Karpas-422 (cell line): ENCODE results near the gene NRG3. TPM values are rescaled to one million over a fixed set of nuclear protein-coding genes. Genes with fewer than 3 reads are reported as not detected.

Experiments
- DNase-seq: peaks from one replicate; pipeline ENCODE4 v3.0.0-alpha.2; 2015
- H2AFZ ChIP-seq: fragments of 200-600 bp; sonication (generic); 2 replicates; pipeline ENCODE4 v1.6.1; 2014; ENCODE audit warnings: antibody characterized with exemption, low read length, mixed read lengths
- H3K27ac ChIP-seq: fragments of 200-600 bp; sonication (generic); 2 replicates; pipeline ENCODE4 v1.5.1; 2014; ENCODE audit warnings: mild to moderate bottlenecking, low read length, moderate library complexity
- H3K27me3 ChIP-seq: fragments of 200-600 bp; sonication (generic); 2 replicates; pipeline ENCODE4 v1.6.1; 2014; ENCODE audit warnings: low read length, mixed read lengths
- H3K36me3 ChIP-seq: fragments of 200-600 bp; sonication (generic); 2 replicates; pipeline ENCODE4 v1.6.1; 2014; ENCODE audit warnings: low read length, mixed read lengths; ENCODE audit not compliant: insufficient read depth
- H3K4me1 ChIP-seq: fragments of 200-600 bp; sonication (generic); 2 replicates; pipeline ENCODE4 v1.6.1; 2014; ENCODE audit warnings: mild to moderate bottlenecking, low read length, mixed read lengths
- H3K4me2 ChIP-seq: fragments of 200-600 bp; sonication (generic); 2 replicates; pipeline ENCODE4 v1.6.1; 2014; ENCODE audit warnings: low read length, low read depth, mild to moderate bottlenecking; ENCODE audit not compliant: poor library complexity, severe bottlenecking
- H3K4me3 ChIP-seq: fragments of 200-600 bp; sonication (generic); 2 replicates; pipeline ENCODE4 v1.5.1; 2014; ENCODE audit warnings: mild to moderate bottlenecking, antibody characterized with exemption, low read length, mixed read lengths
- H3K79me2 ChIP-seq: fragments of 200-600 bp; sonication (generic); 2 replicates; pipeline ENCODE4 v1.6.1; 2014; ENCODE audit warnings: mild to moderate bottlenecking, low read length, mixed read lengths
- H3K9ac ChIP-seq: fragments of 200-600 bp; sonication (generic); 2 replicates; pipeline ENCODE4 v1.6.0; 2014; ENCODE audit warnings: low read length
- H3K9me2 ChIP-seq: fragments of 200-600 bp; sonication (generic), shearing (Covaris generic); replicated peaks from 2 replicates; pipeline ENCODE4 v1.6.0; 2014; ENCODE audit warnings: mild to moderate bottlenecking, low read length, moderate library complexity; ENCODE audit not compliant: insufficient read depth
- H3K9me3 ChIP-seq: fragments of 300-700, 200-600 bp; sonication (generic); 2 replicates; pipeline ENCODE4 v1.6.1; 2014; ENCODE audit warnings: low read length, mixed read lengths
- H4K20me1 ChIP-seq: fragments of 200-600 bp; sonication (generic); 2 replicates; pipeline ENCODE4 v1.6.1; 2014; ENCODE audit warnings: mild to moderate bottlenecking, antibody characterized with exemption, low read length, low read depth; ENCODE audit not compliant: insufficient read depth
- total RNA-seq: library from RNA; depleted of rRNA; stranded (reverse); fragments of >200 nt; shearing (Covaris generic); gene quantifications from 2 replicates; pipeline ENCODE4 v1.2.3, GENCODE V29; 2014; ENCODE audit warnings: low replicate concordance

NRG3 gene
- total RNA-seq, 1 experiment from 2014 or later, result not detected

- no peaks in the 10 kb centered on the region for H3K4me1 ChIP-seq
- no peaks in the 10 kb centered on the region for H3K79me2 ChIP-seq
- no peaks in the 10 kb centered on the region for H3K9me2 ChIP-seq
- no peak overlapping the region for H3K4me2 ChIP-seq
- H3K36me3 ChIP-seq, result no peaks in the 10 kb centered on the region
- no peak for DNase-seq
- H3K27me3 ChIP-seq, result no peaks in the 10 kb centered on the region
- no peak overlapping the region for H3K9ac ChIP-seq
- no peak overlapping the region for H3K27ac ChIP-seq
- no peak overlapping the region for H3K4me3 ChIP-seq
- no peaks in the 10 kb centered on the region for H4K20me1 ChIP-seq
- H3K9me3 ChIP-seq, result no peaks in the 10 kb centered on the region
- no peak overlapping the region for H2AFZ ChIP-seq
Measured at GRCh38 chr10:82591421-82591820, 716.4 kb downstream of the NRG3 start.

- no peaks in the 10 kb centered on the region for H3K9me2 ChIP-seq
Measured at GRCh38 chr10:82597840-82598239, 722.8 kb downstream of the NRG3 start.

GRCh38 chr10:82609845-82610244 is 734.9 kb downstream of the NRG3 start:
- Histone ChIP-seq H2AFZ (no peak overlapping the region), H3K9ac (no peak overlapping the region), H3K4me2 (no peak overlapping the region), H3K4me1 (no peaks in the 10 kb centered on the region), H3K27ac (no peak overlapping the region), H3K4me3 (no peak overlapping the region), H3K27me3 (no peaks in the 10 kb centered on the region), H3K9me3 (no peaks in the 10 kb centered on the region), H3K9me2 (no peaks in the 10 kb centered on the region), H3K36me3 (no peaks in the 10 kb centered on the region), H4K20me1 (no peaks in the 10 kb centered on the region), H3K79me2 (no peaks in the 10 kb centered on the region)
- DNase-seq, result no peak

More at GRCh38 chr10:82597840-82598239, 722.8 kb downstream of the NRG3 start:
- no peak for DNase-seq
- Histone ChIP-seq H3K36me3 (no peaks in the 10 kb centered on the region), H3K27ac (no peak overlapping the region), H2AFZ (no peak overlapping the region), H3K4me3 (no peak overlapping the region), H4K20me1 (no peaks in the 10 kb centered on the region), H3K9me3 (no peaks in the 10 kb centered on the region), H3K4me1 (no peaks in the 10 kb centered on the region), H3K79me2 (no peaks in the 10 kb centered on the region), H3K4me2 (no peak overlapping the region), H3K9ac (no peak overlapping the region), H3K27me3 (no peaks in the 10 kb centered on the region)

- DNase-seq, result no peak
- Histone ChIP-seq H3K4me3 (no peak overlapping the region), H3K27ac (no peak overlapping the region), H3K36me3 (no peaks in the 10 kb centered on the region), H3K4me2 (no peak overlapping the region), H3K4me1 (no peaks in the 10 kb centered on the region), H3K9me3 (no peaks in the 10 kb centered on the region; the same call in 1 of the 2 replicates), H3K79me2 (no peaks in the 10 kb centered on the region), H2AFZ (no peak overlapping the region), H3K9ac (no peak overlapping the region), H4K20me1 (no peaks in the 10 kb centered on the region), H3K27me3 (no peaks in the 10 kb centered on the region), H3K9me2 (no peaks in the 10 kb centered on the region)
Measured at GRCh38 chr10:82618007-82618406, 743.0 kb downstream of the NRG3 start.

DNA sequence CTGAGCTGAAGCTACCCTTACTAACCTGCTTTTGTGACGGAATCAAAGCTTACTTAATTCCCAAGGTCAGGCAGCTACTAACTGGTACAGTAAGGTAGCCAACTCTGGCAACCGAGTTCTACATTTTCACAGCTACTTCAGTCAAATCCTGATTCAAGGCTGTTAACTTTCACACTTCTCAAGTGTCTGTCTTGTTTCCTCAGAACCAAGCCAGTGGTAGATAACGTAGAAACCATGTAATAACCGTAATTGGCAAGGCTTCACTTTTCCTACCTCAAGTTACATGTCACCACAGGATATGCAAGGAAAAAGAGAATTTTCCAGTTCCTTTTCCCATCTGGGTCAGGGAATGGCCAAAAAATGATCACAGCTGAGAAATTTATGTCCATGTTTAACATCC is 746.7 kb downstream of the NRG3 start:
- no peak overlapping the region for H3K27ac ChIP-seq
- H2AFZ ChIP-seq, result no peak overlapping the region
- H3K4me2 ChIP-seq, result no peak overlapping the region
- H3K4me3 ChIP-seq, result no peak overlapping the region
- H3K9me2 ChIP-seq, result no peaks in the 10 kb centered on the region
- DNase-seq, result no peak
- no peaks in the 10 kb centered on the region for H3K79me2 ChIP-seq
- no peaks in the 10 kb centered on the region for H3K36me3 ChIP-seq
- H3K27me3 ChIP-seq, result no peaks in the 10 kb centered on the region
- H4K20me1 ChIP-seq, result no peaks in the 10 kb centered on the region
- H3K4me1 ChIP-seq, result no peaks in the 10 kb centered on the region
- H3K9me3 ChIP-seq, result no peaks in the 10 kb centered on the region
- no peak overlapping the region for H3K9ac ChIP-seq

- H3K9me3 ChIP-seq, result no peaks in the 10 kb centered on the region
- H3K27me3 ChIP-seq, result no peaks in the 10 kb centered on the region
- H3K4me1 ChIP-seq, result no peaks in the 10 kb centered on the region
- no peak overlapping the region for H3K9ac ChIP-seq
- H3K9me2 ChIP-seq, result no peaks in the 10 kb centered on the region
- no peak overlapping the region for H3K4me2 ChIP-seq
- H3K27ac ChIP-seq, result no peak overlapping the region
- no peak overlapping the region for H2AFZ ChIP-seq
- H3K36me3 ChIP-seq, result no peaks in the 10 kb centered on the region
- no peaks in the 10 kb centered on the region for H4K20me1 ChIP-seq
- H3K79me2 ChIP-seq, result no peaks in the 10 kb centered on the region
- no peak overlapping the region for H3K4me3 ChIP-seq
- no peak for DNase-seq
Measured at GRCh38 chr10:82622479-82622878, 747.5 kb downstream of the NRG3 start.

- Histone ChIP-seq H3K27ac (no peak overlapping the region), H3K4me1 (no peaks in the 10 kb centered on the region), H3K4me2 (no peak overlapping the region), H3K9ac (no peak overlapping the region), H3K27me3 (no peaks in the 10 kb centered on the region), H3K9me3 (no peaks in the 10 kb centered on the region), H2AFZ (no peak overlapping the region), H3K9me2 (no peaks in the 10 kb centered on the region), H3K4me3 (no peak overlapping the region), H4K20me1 (no peaks in the 10 kb centered on the region), H3K36me3 (no peaks in the 10 kb centered on the region), H3K79me2 (no peaks in the 10 kb centered on the region)
- no peak for DNase-seq
Measured at GRCh38 chr10:82625512-82626189, 750.7 kb downstream of the NRG3 start.

DNA sequence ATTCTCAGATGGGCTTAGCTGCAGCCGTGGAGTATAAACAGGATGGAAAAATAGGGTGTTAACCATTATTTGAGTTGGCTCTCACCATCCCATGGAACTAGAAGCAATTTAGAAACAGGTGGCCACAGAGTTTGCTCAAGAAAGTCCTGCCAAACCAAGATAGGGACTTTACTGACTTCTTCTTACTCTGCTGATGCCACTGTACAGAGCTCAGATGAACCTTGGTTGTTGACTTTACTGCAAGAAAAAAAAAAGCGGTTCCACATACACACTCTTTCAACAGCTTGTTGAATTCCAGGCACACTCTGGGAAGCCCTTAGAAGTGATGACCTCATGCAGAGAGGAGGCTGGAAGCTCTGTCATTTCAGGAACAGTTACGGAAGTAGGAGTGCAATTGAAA is 753.4 kb downstream of the NRG3 start:
- Histone ChIP-seq H3K4me1 (no peaks in the 10 kb centered on the region), H3K9me3 (no peaks in the 10 kb centered on the region), H2AFZ (no peak overlapping the region), H3K9ac (no peak overlapping the region), H4K20me1 (no peaks in the 10 kb centered on the region), H3K4me2 (no peak overlapping the region), H3K9me2 (no peaks in the 10 kb centered on the region), H3K79me2 (no peaks in the 10 kb centered on the region), H3K27me3 (no peaks in the 10 kb centered on the region), H3K36me3 (no peaks in the 10 kb centered on the region), H3K27ac (no peak overlapping the region), H3K4me3 (no peak overlapping the region)
- no peak for DNase-seq
